ENCODE measurements around the gene MORN4.

GRCh38 chr10:97607095-97607636 lies 26.1 kb downstream of the MORN4 start:
- TF ChIP-seq EZH2phosphoT487 (conservative IDR thresholded peaks at IDR 0.05; ENCODE audit: low read length) (no peak), CTCF (IDR thresholded peaks at IDR 0.05; ENCODE audit: insufficient read depth, low read length, poor library complexity, severe bottlenecking) (no peak)
